ENCODE data around the gene PERP. TPM values are rescaled to one million over a fixed set of nuclear protein-coding genes. Genes with fewer than 3 reads are reported as not detected.
A peak's percentile ranks its signal among the peaks of the same experiment; 100 is the strongest.

Gene PERP
- total RNA-seq, 1 donor from 2014 or later, result 161 TPM

DNA sequence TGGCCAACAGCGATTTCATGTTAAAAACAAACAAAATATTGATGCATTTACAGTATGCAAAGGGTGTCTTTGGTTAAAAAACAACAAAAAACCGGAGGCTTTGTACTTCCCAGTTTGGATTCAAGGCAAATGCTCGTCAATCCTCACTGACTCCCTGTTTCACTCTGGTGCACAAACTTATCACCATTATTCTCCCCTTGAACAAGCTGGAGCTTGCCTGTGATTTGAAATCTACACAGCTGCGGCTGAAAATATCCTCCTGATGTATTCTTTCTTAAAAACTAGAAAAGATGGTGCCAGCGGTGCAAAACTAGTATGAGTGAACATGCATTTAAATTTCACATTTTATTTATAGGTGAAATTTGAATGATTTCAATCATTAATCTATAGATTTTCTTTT, 3.3 kb downstream of the PERP start:
- DNase-seq (ENCODE audit: low read depth) (peak; percentile 70), FAIRE-seq (no peak)
- TF ChIP-seq, protein P1, sequence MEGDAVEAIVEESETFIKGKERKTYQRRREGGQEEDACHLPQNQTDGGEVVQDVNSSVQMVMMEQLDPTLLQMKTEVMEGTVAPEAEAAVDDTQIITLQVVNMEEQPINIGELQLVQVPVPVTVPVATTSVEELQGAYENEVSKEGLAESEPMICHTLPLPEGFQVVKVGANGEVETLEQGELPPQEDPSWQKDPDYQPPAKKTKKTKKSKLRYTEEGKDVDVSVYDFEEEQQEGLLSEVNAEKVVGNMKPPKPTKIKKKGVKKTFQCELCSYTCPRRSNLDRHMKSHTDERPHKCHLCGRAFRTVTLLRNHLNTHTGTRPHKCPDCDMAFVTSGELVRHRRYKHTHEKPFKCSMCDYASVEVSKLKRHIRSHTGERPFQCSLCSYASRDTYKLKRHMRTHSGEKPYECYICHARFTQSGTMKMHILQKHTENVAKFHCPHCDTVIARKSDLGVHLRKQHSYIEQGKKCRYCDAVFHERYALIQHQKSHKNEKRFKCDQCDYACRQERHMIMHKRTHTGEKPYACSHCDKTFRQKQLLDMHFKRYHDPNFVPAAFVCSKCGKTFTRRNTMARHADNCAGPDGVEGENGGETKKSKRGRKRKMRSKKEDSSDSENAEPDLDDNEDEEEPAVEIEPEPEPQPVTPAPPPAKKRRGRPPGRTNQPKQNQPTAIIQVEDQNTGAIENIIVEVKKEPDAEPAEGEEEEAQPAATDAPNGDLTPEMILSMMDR (IDR thresholded peaks at IDR 0.05; ENCODE audit: insufficient read depth, low read length, severe bottlenecking), result no peak
- H3K36me3 ChIP-seq (ENCODE audit: control insufficient read depth, insufficient read depth, low read length), result peaks cover 4% of the 10 kb centered on the region
- H3K27me3 ChIP-seq (ENCODE audit: control insufficient read depth, insufficient read depth, low read length), result no peaks in the 10 kb centered on the region
- peak overlapping the region; percentile 88 for H3K4me3 ChIP-seq (ENCODE audit: low read depth, low read length)

DNA sequence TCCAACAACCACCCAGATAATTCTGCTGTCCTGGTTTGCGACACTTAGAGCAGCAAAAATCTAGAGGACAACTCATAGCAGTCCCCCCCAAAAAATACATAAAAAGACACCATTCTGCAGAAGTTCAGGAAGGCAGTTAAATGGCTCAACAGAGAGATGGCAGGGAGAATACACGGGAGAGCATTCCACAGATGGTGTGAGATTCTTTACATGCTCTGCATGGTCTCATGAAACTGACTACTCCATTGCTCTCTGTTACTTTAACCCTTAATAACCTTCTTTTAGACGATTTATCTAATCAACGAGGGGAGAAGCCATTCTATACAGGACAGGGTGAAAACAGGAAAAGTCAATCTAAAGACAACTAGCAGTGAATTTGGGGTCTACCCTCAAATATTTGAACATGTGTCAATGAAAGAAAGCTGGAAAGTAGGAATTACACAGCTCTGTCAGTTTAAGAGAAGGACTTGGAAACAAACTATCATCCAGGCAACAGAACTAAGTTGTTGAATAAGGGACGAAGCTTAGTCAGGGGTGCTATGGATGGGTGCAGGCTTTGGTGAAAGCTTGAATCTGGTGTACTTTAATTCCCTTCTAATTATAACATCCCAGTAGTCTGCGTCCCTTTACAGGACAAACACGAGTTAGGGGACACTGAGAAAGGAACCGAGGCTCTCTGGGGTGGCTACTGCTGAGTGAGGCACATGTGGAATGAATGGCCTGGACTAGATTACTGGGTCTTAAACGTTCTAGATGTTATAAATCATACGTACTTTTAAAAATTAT, 5.1 kb downstream of the PERP start:
- TF ChIP-seq, protein P1 (IDR thresholded peaks at IDR 0.05; ENCODE audit: insufficient read depth, low read length, severe bottlenecking), result no peak
- H3K36me3 ChIP-seq (ENCODE audit: control insufficient read depth, insufficient read depth, low read length), result peaks cover 9% of the 10 kb centered on the region
- peak overlapping the region; percentile 2 for H3K4me3 ChIP-seq (ENCODE audit: low read depth, low read length)
- DNase-seq (ENCODE audit: low read depth) (no peak), FAIRE-seq (no peak)
- no peaks in the 10 kb centered on the region for H3K27me3 ChIP-seq (ENCODE audit: control insufficient read depth, insufficient read depth, low read length)

DNA sequence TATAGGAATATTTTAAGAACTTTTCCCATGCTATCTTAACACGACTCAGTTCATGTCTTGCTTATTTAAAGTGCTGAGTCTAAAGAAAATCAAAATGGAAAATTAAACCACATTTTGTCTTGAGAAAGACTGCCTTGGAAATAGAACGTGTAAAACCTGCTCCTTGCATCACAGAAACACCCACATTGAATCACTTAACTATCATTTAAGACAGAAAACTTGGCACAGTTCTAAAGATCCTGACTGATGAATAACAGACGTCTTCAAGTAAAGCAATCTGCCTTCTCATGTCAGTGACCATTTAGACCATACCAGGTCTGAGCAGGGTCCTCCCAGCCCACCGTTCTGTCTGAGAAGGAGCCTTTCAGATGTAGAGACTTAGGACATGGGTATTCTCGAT, 7.4 kb downstream of the PERP start:
- H3K4me3 ChIP-seq (ENCODE audit: low read depth, low read length), result no peak overlapping the region
- H3K27me3 ChIP-seq (ENCODE audit: control insufficient read depth, insufficient read depth, low read length), result no peaks in the 10 kb centered on the region
- H3K36me3 ChIP-seq (ENCODE audit: control insufficient read depth, insufficient read depth, low read length), result peaks cover 20% of the 10 kb centered on the region
- TF ChIP-seq, protein P1 (IDR thresholded peaks at IDR 0.05; ENCODE audit: insufficient read depth, low read length, severe bottlenecking), result no peak
- FAIRE-seq (no peak), DNase-seq (ENCODE audit: low read depth) (peak; percentile 96)

DNA sequence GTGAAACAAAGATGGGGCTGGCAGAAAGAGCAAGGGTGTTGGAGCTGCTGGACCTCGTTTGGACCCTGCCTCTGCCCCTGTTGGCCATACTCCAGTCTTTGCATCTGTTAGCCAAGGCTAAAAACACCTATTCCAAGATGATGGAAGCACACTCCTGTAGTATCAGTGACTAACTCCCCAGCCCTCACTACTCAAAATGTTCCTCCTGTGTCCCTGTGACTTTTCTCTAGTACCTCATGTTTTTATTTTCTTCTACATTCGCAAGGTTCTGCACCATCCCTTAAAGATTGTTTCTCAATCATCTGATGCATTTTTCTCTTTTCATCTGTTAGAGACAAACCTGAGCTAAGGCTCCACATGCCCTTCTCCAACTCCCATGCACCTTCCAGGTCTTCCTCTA, 8.9 kb downstream of the PERP start:
- H3K4me3 ChIP-seq (ENCODE audit: low read depth, low read length), result no peak overlapping the region
- TF ChIP-seq, protein P1 (IDR thresholded peaks at IDR 0.05; ENCODE audit: insufficient read depth, low read length, severe bottlenecking), result no peak
- no peaks in the 10 kb centered on the region for H3K27me3 ChIP-seq (ENCODE audit: control insufficient read depth, insufficient read depth, low read length)
- FAIRE-seq (no peak), DNase-seq (ENCODE audit: low read depth) (no peak)
- H3K36me3 ChIP-seq (ENCODE audit: control insufficient read depth, insufficient read depth, low read length), result peaks cover 17% of the 10 kb centered on the region

DNA sequence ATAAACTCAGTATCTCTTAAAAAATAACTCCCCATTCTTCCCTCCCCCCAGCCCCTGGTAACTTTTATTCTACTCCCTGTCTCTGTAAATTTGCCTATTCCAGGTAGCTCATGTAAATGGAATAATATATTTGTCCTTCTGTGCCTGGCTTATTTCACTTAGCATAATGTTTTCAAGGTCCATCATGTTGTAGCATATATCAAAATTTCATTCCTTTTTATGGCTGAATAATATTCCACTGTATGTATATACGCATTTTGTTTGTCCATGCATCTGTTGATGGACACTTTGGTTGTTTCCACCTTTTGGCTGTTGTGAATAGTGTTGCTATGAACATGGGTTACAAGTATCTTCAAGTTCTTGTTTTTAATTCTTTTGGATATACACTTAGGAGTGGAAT, 13.0 kb downstream of the PERP start:
- H3K4me3 ChIP-seq (ENCODE audit: low read depth, low read length), result no peak overlapping the region
- TF ChIP-seq, protein P1 (IDR thresholded peaks at IDR 0.05; ENCODE audit: insufficient read depth, low read length, severe bottlenecking), result no peak
- no peak for FAIRE-seq
- DNase-seq (ENCODE audit: low read depth), result no peak
- no peaks in the 10 kb centered on the region for H3K27me3 ChIP-seq (ENCODE audit: control insufficient read depth, insufficient read depth, low read length)
- H3K36me3 ChIP-seq (ENCODE audit: control insufficient read depth, insufficient read depth, low read length), result peaks cover 22% of the 10 kb centered on the region

DNA sequence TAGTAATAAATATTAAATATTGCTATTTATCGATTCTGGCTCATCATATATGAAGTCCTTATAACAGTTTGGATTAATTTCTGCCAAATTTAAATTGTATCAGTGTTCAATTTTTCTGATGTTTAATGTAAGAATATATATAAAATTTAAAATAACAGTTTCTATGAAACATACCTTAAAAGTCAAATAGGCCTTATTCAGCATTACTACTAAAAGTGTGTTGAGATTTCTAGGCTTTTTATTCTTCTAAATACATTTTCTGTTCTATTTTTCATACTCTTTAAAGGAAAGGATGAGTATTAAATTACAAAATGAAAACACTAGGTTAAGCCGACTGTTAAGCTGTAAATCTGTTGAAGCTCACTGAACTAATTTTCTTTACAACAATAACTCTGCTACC, 13.6 kb downstream of the PERP start:
- peaks cover 22% of the 10 kb centered on the region for H3K36me3 ChIP-seq (ENCODE audit: control insufficient read depth, insufficient read depth, low read length)
- H3K27me3 ChIP-seq (ENCODE audit: control insufficient read depth, insufficient read depth, low read length), result no peaks in the 10 kb centered on the region
- no peak overlapping the region for H3K4me3 ChIP-seq (ENCODE audit: low read depth, low read length)
- FAIRE-seq, result no peak
- TF ChIP-seq, protein P1 (IDR thresholded peaks at IDR 0.05; ENCODE audit: insufficient read depth, low read length, severe bottlenecking), result no peak
- no peak for DNase-seq (ENCODE audit: low read depth)

Data from bronchial epithelial cell (primary cell).